ENCODE results near the gene C6orf120. TPM values are rescaled to one million over a fixed set of nuclear protein-coding genes. Genes with fewer than 3 reads are reported as not detected.

The C6orf120 gene
- total and polyA plus RNA-seq, 9 of the 15 experiments (the other 6 are each of a cell fraction or from before 2014, with no cell fraction given), result 7.7 to 44.9 (median 34.8) TPM

DNA sequence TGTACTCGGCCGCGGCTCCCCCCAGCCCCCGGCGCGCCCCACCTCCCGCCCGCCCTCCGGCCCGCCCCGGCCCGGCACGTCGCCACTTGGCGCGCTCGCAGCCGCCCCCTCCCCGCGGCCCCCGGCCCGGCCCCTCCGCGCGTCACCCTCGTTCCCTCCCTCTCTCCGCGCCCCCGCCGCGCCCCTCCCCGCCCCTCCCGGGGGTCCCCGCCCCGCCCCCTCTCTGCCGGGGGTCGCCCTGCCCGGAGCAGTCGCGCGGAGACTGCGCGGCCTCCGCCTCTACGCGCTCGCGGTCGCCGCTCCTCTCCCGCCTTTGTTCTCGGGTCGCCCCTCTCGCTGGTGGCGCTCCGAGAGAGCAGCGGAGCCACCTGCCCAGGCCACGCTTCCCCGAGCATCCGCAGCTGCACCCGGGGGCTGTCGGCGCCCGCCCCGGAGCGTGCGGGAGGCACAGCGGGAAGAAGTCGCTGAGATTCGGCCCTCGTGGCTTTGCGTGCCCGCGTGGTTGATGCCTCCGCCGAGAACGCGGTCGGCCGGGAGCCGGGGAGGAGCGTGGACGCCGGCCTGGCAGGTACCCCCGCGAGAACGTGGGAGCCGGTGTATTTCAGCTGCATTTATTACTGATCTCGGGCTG, 22.7 kb downstream of the C6orf120 start, which contains the start of gene PHF10 (continued):
- TF ChIP-seq, protein P1, sequence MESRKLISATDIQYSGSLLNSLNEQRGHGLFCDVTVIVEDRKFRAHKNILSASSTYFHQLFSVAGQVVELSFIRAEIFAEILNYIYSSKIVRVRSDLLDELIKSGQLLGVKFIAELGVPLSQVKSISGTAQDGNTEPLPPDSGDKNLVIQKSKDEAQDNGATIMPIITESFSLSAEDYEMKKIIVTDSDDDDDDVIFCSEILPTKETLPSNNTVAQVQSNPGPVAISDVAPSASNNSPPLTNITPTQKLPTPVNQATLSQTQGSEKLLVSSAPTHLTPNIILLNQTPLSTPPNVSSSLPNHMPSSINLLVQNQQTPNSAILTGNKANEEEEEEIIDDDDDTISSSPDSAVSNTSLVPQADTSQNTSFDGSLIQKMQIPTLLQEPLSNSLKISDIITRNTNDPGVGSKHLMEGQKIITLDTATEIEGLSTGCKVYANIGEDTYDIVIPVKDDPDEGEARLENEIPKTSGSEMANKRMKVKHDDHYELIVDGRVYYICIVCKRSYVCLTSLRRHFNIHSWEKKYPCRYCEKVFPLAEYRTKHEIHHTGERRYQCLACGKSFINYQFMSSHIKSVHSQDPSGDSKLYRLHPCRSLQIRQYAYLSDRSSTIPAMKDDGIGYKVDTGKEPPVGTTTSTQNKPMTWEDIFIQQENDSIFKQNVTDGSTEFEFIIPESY (CRISPR knock-in tag; IDR thresholded peaks at IDR 0.05), result no peak
- TF ChIP-seq GATAD2A (IDR thresholded peaks at IDR 0.05) (peak; percentile 76; the same call in 1 of the 2 replicates), PHF20 (IDR thresholded peaks at IDR 0.05; ENCODE audit: partially characterized antibody) (peak; percentile 66), RHOXF2B (CRISPR knock-in tag; conservative IDR thresholded peaks at IDR 0.05) (0 out of 2 replicates have a peak, but pooled peaks have one; percentile 37), PTBP1 (IDR thresholded peaks at IDR 0.05; ENCODE audit: low read depth, low read length) (0 out of 2 replicates have a peak, but pooled peaks have one; percentile 63), JUN (IDR thresholded peaks at IDR 0.05; ENCODE audit: borderline replicate concordance, low read depth, low read length) (no peak), JUN (CRISPR knock-in tag; IDR thresholded peaks at IDR 0.05; ENCODE audit: borderline replicate concordance) (no peak), HMGN3 (IDR thresholded peaks at IDR 0.05; ENCODE audit: borderline replicate concordance, extremely low read depth, insufficient read length, low read depth, low read length) (peak; percentile 71), KDM5B (IDR thresholded peaks at IDR 0.05; ENCODE audit: insufficient replicate concordance, low read depth, low read length) (peak; percentile 24), MAZ (CRISPR knock-in tag; conservative IDR thresholded peaks at IDR 0.05 in 1 of 2, IDR thresholded peaks at IDR 0.05 in 1 of 2) (peak; percentile 50 to 75; a peak in 3 of 4 replicates), RBM25 (IDR thresholded peaks at IDR 0.05; ENCODE audit: low read depth, low read length, severe bottlenecking) (no peak), PHB (CRISPR knock-in tag; IDR thresholded peaks at IDR 0.05) (0 out of 2 replicates have a peak, but pooled peaks have one; percentile 23)
- TF ChIP-seq, protein P2, sequence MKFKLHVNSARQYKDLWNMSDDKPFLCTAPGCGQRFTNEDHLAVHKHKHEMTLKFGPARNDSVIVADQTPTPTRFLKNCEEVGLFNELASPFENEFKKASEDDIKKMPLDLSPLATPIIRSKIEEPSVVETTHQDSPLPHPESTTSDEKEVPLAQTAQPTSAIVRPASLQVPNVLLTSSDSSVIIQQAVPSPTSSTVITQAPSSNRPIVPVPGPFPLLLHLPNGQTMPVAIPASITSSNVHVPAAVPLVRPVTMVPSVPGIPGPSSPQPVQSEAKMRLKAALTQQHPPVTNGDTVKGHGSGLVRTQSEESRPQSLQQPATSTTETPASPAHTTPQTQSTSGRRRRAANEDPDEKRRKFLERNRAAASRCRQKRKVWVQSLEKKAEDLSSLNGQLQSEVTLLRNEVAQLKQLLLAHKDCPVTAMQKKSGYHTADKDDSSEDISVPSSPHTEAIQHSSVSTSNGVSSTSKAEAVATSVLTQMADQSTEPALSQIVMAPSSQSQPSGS (CRISPR knock-in tag; IDR thresholded peaks at IDR 0.05), result peak; percentile 77
- TF ChIP-seq, protein P3, sequence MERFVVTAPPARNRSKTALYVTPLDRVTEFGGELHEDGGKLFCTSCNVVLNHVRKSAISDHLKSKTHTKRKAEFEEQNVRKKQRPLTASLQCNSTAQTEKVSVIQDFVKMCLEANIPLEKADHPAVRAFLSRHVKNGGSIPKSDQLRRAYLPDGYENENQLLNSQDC (CRISPR knock-in tag; IDR thresholded peaks at IDR 0.05), result no peak
- TF ChIP-seq, protein P4, sequence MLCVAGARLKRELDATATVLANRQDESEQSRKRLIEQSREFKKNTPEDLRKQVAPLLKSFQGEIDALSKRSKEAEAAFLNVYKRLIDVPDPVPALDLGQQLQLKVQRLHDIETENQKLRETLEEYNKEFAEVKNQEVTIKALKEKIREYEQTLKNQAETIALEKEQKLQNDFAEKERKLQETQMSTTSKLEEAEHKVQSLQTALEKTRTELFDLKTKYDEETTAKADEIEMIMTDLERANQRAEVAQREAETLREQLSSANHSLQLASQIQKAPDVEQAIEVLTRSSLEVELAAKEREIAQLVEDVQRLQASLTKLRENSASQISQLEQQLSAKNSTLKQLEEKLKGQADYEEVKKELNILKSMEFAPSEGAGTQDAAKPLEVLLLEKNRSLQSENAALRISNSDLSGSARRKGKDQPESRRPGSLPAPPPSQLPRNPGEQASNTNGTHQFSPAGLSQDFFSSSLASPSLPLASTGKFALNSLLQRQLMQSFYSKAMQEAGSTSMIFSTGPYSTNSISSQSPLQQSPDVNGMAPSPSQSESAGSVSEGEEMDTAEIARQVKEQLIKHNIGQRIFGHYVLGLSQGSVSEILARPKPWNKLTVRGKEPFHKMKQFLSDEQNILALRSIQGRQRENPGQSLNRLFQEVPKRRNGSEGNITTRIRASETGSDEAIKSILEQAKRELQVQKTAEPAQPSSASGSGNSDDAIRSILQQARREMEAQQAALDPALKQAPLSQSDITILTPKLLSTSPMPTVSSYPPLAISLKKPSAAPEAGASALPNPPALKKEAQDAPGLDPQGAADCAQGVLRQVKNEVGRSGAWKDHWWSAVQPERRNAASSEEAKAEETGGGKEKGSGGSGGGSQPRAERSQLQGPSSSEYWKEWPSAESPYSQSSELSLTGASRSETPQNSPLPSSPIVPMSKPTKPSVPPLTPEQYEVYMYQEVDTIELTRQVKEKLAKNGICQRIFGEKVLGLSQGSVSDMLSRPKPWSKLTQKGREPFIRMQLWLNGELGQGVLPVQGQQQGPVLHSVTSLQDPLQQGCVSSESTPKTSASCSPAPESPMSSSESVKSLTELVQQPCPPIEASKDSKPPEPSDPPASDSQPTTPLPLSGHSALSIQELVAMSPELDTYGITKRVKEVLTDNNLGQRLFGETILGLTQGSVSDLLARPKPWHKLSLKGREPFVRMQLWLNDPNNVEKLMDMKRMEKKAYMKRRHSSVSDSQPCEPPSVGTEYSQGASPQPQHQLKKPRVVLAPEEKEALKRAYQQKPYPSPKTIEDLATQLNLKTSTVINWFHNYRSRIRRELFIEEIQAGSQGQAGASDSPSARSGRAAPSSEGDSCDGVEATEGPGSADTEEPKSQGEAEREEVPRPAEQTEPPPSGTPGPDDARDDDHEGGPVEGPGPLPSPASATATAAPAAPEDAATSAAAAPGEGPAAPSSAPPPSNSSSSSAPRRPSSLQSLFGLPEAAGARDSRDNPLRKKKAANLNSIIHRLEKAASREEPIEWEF (CRISPR knock-in tag; IDR thresholded peaks at IDR 0.05), result 0 out of 2 replicates have a peak, but pooled peaks have one; percentile 28
- TF ChIP-seq, protein P5, sequence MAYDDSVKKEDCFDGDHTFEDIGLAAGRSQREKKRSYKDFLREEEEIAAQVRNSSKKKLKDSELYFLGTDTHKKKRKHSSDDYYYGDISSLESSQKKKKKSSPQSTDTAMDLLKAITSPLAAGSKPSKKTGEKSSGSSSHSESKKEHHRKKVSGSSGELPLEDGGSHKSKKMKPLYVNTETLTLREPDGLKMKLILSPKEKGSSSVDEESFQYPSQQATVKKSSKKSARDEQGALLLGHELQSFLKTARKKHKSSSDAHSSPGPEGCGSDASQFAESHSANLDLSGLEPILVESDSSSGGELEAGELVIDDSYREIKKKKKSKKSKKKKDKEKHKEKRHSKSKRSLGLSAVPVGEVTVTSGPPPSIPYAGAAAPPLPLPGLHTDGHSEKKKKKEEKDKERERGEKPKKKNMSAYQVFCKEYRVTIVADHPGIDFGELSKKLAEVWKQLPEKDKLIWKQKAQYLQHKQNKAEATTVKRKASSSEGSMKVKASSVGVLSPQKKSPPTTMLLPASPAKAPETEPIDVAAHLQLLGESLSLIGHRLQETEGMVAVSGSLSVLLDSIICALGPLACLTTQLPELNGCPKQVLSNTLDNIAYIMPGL (CRISPR knock-in tag; IDR thresholded peaks at IDR 0.05), result peak; percentile 75; the same call in 1 of the 2 replicates

Data from K562 (cell line).